Body of pancreas (tissue), 4 donors: ENCODE measurements around the gene FIZ1. TPM values are rescaled to one million over a fixed set of nuclear protein-coding genes. Genes with fewer than 3 reads are reported as not detected.

ENCODE experiments used
- ATAC-seq: fragments of 150-250 bp; one replicate; pipeline ENCODE4 v1.9.1; 2016
- DNase-seq, 4 donors: peaks; one replicate each; pipeline ENCODE4 v3.0.0-alpha.2; 2019
- H3K27ac ChIP-seq, 4 donors: fragments of 200-600 bp; sonication (generic); 1 replicate in 3 of 4; 2 replicates in 1 of 4; pipeline versions ENCODE4 v1.5.1 to v1.6.1; 2016 to 2019; ENCODE audit warnings: mild to moderate bottlenecking in 1 of 4, mixed read lengths in 1 of 4, moderate library complexity in 1 of 4
- H3K27me3 ChIP-seq, 2 donors: fragments of 200-600 bp; sonication (generic); one replicate each; pipeline ENCODE4 v1.6.0; 2016; ENCODE audit warnings: mild to moderate bottlenecking in 1 of 2
- H3K36me3 ChIP-seq, 2 donors: fragments of 200-600 bp; sonication (generic); replicated peaks in 1 of 2; 2 replicates each; pipeline ENCODE4 v1.5.1; 2016; ENCODE audit warnings: low read depth in 2 of 2; ENCODE audit not compliant: insufficient read depth in 1 of 2
- H3K4me1 ChIP-seq: fragments of 200-600 bp; sonication (generic); one replicate; pipeline ENCODE4 v1.6.0; 2016
- H3K4me3 ChIP-seq, 2 donors: fragments of 200-600 bp; sonication (generic); 1 replicate in 1 of 2; 2 replicates in 1 of 2; pipeline ENCODE4 v1.5.1; 2016 to 2019
- H3K9me3 ChIP-seq, 3 donors: fragments of 200-600 bp; sonication (generic); 1 replicate in 2 of 3; 2 replicates in 1 of 3; pipeline ENCODE4 v1.5.1; 2016
- CTCF ChIP-seq, 7 experiments: fragments of 450-650 bp in 4 of 7; fragments of 200-600 bp in 3 of 7; sonication (generic) in 3 of 7; IDR thresholded peaks; one replicate each; pipeline ENCODE4 v1.5.1; 2016 to 2019; ENCODE audit warnings: antibody characterized with exemption in 7 of 7
- POLR2A ChIP-seq, 3 donors: fragments of 450-650 bp; IDR thresholded peaks; one replicate each; pipeline ENCODE4 v1.6.1; 2016; ENCODE audit warnings: antibody characterized with exemption in 3 of 3, mild to moderate bottlenecking in 2 of 3
- WGBS, 2 donors: methylation state at CpG; one replicate each; pipeline ENCODE4 v1.1.5; 2017; 5-methylcytosine and 5-hydroxymethylcytosine counted together
- intact Hi-C: fragments of 100-400 bp; cut with DNase I; formaldehyde crosslinking; loops from one replicate; pipeline ENCODE4 v1.15.1; 2023
- total RNA-seq, 2 donors: library from RNA; depleted of rRNA; stranded (reverse); fragments of >200 nt; gene quantifications; one replicate each; pipeline ENCODE4 v1.1.0, GENCODE V29; 2016

The FIZ1 gene
- total RNA-seq, 2 donors from 2014 or later: 5.7 to 13.5 TPM

GRCh38 chr19:55622242-55622969 is 23.1 kb upstream of the FIZ1 start:
- Histone ChIP-seq H3K4me1 (peaks cover 13% of the 10 kb centered on the region), H3K27me3 (no peaks in the 10 kb centered on the region), H3K36me3 (peaks cover 0 to 1% of the 10 kb centered on the region in 2 donors), H3K9me3 (no peaks in the 10 kb centered on the region), H3K27ac (no peak overlapping the region), H3K4me3 (no peak overlapping the region)
- no peak for ATAC-seq
- TF ChIP-seq POLR2A (IDR thresholded peaks at IDR 0.05) (no peak), CTCF (IDR thresholded peaks at IDR 0.05) (no peak)
- no peak for DNase-seq
- intact Hi-C loops: no loop called here
- WGBS, 2 donors: 82 to 85% methylated on average over 13 to 19 of the region's 40 CpGs

- DNase-seq (no peak), ATAC-seq (no peak)
- no peak overlapping the region for H3K27ac ChIP-seq
- no peaks in the 10 kb centered on the region for H3K9me3 ChIP-seq
- TF ChIP-seq POLR2A (IDR thresholded peaks at IDR 0.05) (no peak), CTCF (IDR thresholded peaks at IDR 0.05) (no peak)
- peaks cover 0 to 1% of the 10 kb centered on the region in 2 donors for H3K36me3 ChIP-seq
- H3K4me1 ChIP-seq: peaks cover 13% of the 10 kb centered on the region
- no peaks in the 10 kb centered on the region for H3K27me3 ChIP-seq
- intact Hi-C loops: no loop called here
- no peak overlapping the region for H3K4me3 ChIP-seq
- WGBS, 2 donors: 90 to 93% methylated on average over 37 to 48 of the region's 55 CpGs
Measured at GRCh38 chr19:55621673-55622231, 22.4 kb upstream of the FIZ1 start.

- no peak for TF ChIP-seq POLR2A (IDR thresholded peaks at IDR 0.05)
- TF ChIP-seq CTCF (IDR thresholded peaks at IDR 0.05): no peak
- Histone ChIP-seq H3K27me3 (no peaks in the 10 kb centered on the region), H3K36me3 (peaks cover 0 to 1% of the 10 kb centered on the region in 2 donors), H3K27ac (no peak overlapping the region), H3K9me3 (no peaks in the 10 kb centered on the region), H3K4me1 (peaks cover 13% of the 10 kb centered on the region), H3K4me3 (no peak overlapping the region)
- ATAC-seq: no peak
- WGBS, 2 donors: 71 to 90% methylated on average over 6 to 9 of the region's 9 CpGs
- DNase-seq: no peak
- intact Hi-C loops: no loop called here
Measured at GRCh38 chr19:55621205-55621672, 21.9 kb upstream of the FIZ1 start.

- TF ChIP-seq CTCF (IDR thresholded peaks at IDR 0.05): no peak
- TF ChIP-seq POLR2A (IDR thresholded peaks at IDR 0.05): no peak
Measured at GRCh38 chr19:55620410-55621204, 21.3 kb upstream of the FIZ1 start.

More at GRCh38 chr19:55620410-55621204, 21.3 kb upstream of the FIZ1 start:
- 86 to 96% methylated on average over 10 to 12 of the region's 12 CpGs for whole genome bisulfite sequencing, 2 donors
- ATAC-seq (no peak), DNase-seq (no peak)
- Histone ChIP-seq H3K4me3 (no peak overlapping the region), H3K27me3 (no peaks in the 10 kb centered on the region), H3K27ac (no peak overlapping the region), H3K36me3 (peaks cover 0 to 1% of the 10 kb centered on the region in 2 donors), H3K9me3 (no peaks in the 10 kb centered on the region), H3K4me1 (peaks cover 13% of the 10 kb centered on the region)
- intact Hi-C loops: no loop called here
